Head of caudate nucleus (tissue), 42 donors: ENCODE data around the gene EXOSC2.

Experiments
- DNase-seq, 42 donors: peaks; one replicate each; pipeline versions ENCODE4 v3.0.0 to v3.0.0-alpha.2; 2020 to 2021; ENCODE audit warnings: mixed read lengths in 7 of 42
- intact Hi-C: fragments of 100-400 bp; cut with DNase I; formaldehyde crosslinking; loops from one replicate; pipeline ENCODE4 v1.15.0; 2022

EXOSC2 gene

DNA sequence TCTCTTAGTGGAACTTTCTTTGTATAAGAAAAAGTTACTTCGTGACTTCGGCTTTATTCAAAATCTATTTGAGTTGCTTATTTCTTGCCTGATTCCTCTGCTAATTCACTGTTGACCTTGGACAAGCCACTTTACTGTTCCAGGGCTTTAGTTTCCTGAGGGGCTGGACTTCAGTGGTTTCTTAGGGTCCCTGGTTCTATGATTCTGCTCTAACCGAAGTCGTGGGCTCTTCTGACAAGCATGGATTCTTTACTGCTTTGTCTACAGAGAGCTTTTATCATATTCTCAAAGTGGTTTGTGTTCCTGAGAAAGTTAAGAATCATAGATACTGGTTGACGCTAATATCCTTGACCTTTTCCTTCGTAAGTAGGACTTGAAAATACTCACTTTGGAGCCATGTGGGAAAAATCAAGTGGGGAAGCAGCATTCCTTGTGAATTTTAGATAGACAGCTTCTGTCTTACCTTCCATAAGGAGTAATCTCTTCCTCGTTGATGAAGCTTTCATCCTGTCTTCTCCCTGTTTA lies 21.1 kb downstream of the EXOSC2 start:
- no peak for DNase-seq
- intact Hi-C loops = loop anchor here (10.0 kb wide), 1 partner anchor 50 kb away; no protein-coding TSS in a partner anchor

- intact Hi-C loops = loop anchor here (10.0 kb wide), 1 partner anchor 50 kb away; no protein-coding TSS in a partner anchor
- DNase-seq = no peak
Measured at GRCh38 chr9:130715270-130715669, 21.7 kb downstream of the EXOSC2 start.

- DNase-seq = no peak
- intact Hi-C loops = loop anchor here (10.0 kb wide), 1 partner anchor 46 kb away; no protein-coding TSS in a partner anchor
Measured at GRCh38 chr9:130718562-130718961, 25.0 kb downstream of the EXOSC2 start.

DNA sequence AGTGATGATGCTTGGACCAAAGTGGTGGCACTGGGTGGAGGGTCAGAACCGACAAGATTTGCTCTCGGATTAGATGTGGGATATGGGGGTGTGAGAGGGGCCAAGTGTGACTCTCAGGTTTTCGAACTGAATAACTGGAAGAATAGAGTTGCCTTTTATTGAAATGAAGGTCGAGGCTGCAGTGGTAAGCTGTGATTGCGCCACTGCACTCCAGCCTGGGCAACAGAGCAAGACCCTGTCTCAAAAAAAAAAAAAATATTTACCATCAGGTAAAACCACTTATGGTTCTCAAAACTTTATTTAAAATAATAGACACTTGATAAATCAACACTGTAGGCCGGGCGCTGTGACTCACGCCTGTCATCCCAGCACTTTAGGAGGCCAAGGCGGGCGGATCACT lies 27.2 kb downstream of the EXOSC2 start:
- intact Hi-C loops = no loop called here
- DNase-seq = no peak

DNA sequence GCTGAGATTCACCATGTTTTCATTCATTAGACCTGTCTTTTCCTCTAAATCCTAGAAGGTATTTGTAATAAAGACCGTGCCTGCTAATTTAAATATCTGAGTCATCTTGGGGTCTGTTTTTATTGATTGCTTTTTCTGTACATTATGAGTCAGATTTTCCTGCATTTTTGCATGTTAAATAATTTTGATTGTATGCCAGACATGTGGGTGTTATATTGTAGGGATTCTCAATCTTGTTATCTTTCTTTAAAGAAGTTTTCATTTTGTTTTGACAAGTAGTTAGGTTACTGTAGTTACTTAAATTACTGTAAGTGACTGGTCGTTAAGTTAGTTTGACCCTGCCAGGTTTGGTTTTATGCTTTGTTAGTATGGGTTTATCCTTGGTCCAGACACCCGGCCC lies 35.1 kb downstream of the EXOSC2 start:
- DNase-seq = no peak
- intact Hi-C loops = no loop called here

DNA sequence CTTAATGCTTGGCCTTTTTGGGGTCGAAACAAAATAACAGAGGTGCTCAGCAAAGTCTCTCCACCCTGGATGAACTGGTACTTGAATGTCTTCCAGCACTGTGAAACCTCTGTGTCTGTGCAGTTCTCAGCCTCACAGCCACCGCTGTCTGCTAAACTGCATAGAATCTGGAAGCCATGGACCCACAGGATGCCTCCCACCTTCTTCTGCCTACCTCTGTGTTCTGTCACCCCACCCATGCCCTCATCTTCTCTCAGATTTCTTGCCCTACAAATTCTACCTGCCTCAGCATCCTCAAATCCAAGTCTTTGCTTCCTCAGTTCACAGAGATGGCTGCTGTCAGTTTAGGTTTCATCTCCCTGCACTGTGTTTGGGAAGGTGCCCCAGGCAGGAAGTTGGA lies 35.6 kb downstream of the EXOSC2 start:
- intact Hi-C loops = no loop called here
- peak in 12 of 42 donors; percentile 4 to 58 (median 28) for DNase-seq

GRCh38 chr9:130731355-130731754 lies 37.8 kb downstream of the EXOSC2 start:
- no peak for DNase-seq
- intact Hi-C loops = no loop called here

DNA sequence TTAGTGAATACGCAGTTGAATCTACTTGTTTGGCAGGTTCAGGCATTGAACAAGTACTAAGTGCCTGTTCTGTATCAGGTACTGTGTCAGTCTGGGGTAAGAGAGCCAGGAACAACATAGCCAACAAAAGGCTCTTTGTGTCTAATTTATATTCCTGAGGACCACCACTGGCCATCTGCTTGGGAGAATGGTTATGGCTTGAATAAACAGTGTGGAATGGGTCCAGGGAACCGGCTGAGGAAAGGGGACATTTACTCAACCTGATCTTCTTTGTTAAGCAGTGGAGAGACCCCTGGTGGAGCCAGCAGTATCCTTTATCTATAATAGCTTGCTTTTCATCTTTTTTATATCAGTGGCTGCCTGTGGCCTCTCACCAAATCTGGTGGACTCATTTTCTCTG lies 38.6 kb downstream of the EXOSC2 start:
- intact Hi-C loops = no loop called here
- DNase-seq = no peak

GRCh38 chr9:130732793-130733221 lies 39.2 kb downstream of the EXOSC2 start:
- no peak for DNase-seq

DNA sequence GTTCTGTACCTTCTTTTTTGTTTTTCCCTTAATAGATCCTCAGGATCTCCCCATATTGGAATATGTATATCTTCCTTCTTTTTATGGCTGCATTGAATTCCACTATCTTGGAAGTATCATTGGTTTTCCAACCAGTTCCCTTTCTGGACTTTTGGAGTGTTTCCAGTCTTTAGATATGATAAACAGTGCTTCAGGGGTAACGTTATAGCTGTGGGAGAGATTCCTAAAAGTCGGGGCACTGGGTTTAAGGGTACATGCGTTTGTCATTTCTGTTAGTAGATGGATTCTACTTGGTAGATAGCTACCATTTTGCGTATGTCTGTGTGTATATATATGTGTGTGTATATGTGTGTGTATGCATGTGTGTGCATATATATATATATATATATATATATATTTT lies 42.0 kb downstream of the EXOSC2 start:
- DNase-seq = no peak
- intact Hi-C loops = no loop called here

More at GRCh38 chr9:130732793-130733221, 39.2 kb downstream of the EXOSC2 start:
- intact Hi-C loops = no loop called here

- intact Hi-C loops = no loop called here
- no peak for DNase-seq
Measured at GRCh38 chr9:130736834-130737233, 43.3 kb downstream of the EXOSC2 start.

- intact Hi-C loops = no loop called here
- DNase-seq = no peak
Measured at GRCh38 chr9:130738281-130738680, 44.7 kb downstream of the EXOSC2 start.

DNA sequence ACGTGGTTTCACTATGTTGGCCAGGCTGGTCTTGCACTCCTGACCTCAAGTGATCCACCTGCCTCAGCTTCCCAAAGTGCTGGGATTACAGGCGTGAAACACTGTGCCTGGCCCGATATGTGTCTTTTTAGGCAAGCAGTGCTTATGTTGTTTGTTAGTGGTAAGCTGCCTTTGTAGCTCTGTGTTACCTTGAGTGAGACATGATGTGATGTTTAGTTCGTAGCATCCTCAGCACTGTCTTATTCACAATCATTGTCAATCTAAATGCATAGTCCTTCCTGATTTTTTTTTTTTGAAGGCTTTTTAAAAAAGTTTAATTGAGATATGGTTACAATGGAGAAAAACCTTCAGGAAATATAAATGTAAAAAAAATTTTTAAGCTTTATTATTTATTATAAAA lies 45.5 kb downstream of the EXOSC2 start:
- DNase-seq = no peak
- intact Hi-C loops = no loop called here

- intact Hi-C loops = no loop called here
- DNase-seq = no peak
Measured at GRCh38 chr9:130740218-130741023, 46.8 kb downstream of the EXOSC2 start.

- no peak for DNase-seq
- intact Hi-C loops = no loop called here
Measured at GRCh38 chr9:130741024-130741305, 47.4 kb downstream of the EXOSC2 start.

GRCh38 chr9:130741831-130742449 lies 48.4 kb downstream of the EXOSC2 start:
- no peak for DNase-seq
- intact Hi-C loops = no loop called here

GRCh38 chr9:130743656-130744055 lies 50.1 kb downstream of the EXOSC2 start:
- no peak for DNase-seq
- intact Hi-C loops = no loop called here

DNA sequence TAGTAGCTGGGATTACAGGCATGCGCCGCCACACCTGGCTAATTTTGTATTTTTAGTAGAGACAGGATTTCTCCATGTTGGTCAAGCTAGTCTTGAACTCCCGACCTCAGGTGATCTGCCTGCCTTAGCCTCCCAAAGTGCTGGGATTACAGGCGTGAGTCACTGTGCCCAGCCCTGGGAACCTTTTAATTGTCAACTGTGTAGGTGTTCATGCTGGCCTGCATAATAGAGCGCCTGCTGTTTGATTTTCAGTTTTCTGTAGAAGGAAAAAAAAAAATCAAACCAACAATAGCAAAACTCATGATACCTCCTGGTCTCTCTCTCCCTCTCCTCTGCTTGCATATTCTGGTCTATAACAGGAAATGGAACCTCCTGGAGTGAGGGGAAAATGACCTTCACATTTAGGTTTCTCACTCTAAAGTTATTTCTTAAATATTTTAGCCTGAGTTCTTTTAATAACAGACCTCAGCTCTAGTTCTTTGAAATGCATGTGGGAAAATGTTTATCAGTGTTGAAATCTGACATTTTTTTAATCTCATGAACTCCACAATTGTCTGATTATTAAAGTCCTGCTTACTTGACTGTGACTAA lies 51.7 kb downstream of the EXOSC2 start:
- intact Hi-C loops = no loop called here
- no peak for DNase-seq

DNA sequence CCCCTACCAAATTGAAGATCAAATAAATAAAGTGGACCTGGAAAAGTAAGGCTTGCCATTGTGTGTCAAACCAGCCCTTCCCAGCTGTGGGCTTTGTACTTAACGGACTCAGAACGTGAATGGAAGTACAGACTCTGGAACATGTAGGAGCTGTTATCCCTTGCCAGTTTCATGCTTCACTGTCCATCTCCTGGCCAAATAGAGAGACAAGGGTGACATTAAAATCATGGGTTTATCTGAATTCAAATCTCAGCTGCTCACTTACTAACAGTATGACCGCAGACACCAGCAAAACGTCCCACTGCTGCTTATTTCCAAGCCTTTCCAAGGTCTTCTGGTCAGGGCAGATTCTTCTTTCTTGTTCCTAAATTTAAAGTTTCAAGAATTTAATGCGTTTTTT lies 52.2 kb downstream of the EXOSC2 start:
- intact Hi-C loops = no loop called here

More for the DNA sequence above, 52.2 kb downstream of the EXOSC2 start:
- no peak for DNase-seq
